SH-SY5Y (cell line): ENCODE data around the gene ADCY2.

Experiments used
- GATA2 ChIP-seq: IDR thresholded peaks from 2 replicates; pipeline ENCODE4 v1.6.1; 2011; ENCODE audit warnings: mild to moderate bottlenecking, low read depth, low read length
- GATA3 ChIP-seq: IDR thresholded peaks from 2 replicates; pipeline ENCODE4 v1.6.1; 2011; ENCODE audit warnings: low read depth, mild to moderate bottlenecking, low read length, moderate library complexity

GRCh38 chr5:7533941-7534340 is 138.0 kb downstream of the ADCY2 start:
- TF ChIP-seq GATA2: no peak
- TF ChIP-seq GATA3: no peak
